IPS-NIHi11 (cell line): ENCODE data around the gene VGLL4.
A peak's percentile ranks its signal among the peaks of the same experiment; 100 is the strongest.
"Not testable (repeated sequence)": the region's sequence is repeated elsewhere in the genome, so short reads cannot be mapped to it uniquely, and the experiment has no call there.

Experiments
- DNase-seq: peaks from one replicate; pipeline ENCODE4 v3.0.0; 2012; ENCODE audit warnings: mixed read lengths, low spot score

VGLL4 gene

GRCh38 chr3:11530153-11530721 is 113.5 kb downstream of the VGLL4 start:
- no peak for DNase-seq

- no peak for DNase-seq
Observed at GRCh38 chr3:11529281-11529680, 114.4 kb downstream of the VGLL4 start.

- DNase-seq = not testable (repeated sequence)
Observed at GRCh38 chr3:11526121-11526520, 117.6 kb downstream of the VGLL4 start.

GRCh38 chr3:11523572-11524101 is 120.1 kb downstream of the VGLL4 start:
- no peak for DNase-seq

GRCh38 chr3:11522953-11523571 is 120.7 kb downstream of the VGLL4 start:
- no peak for DNase-seq

- DNase-seq = no peak
Observed at GRCh38 chr3:11522398-11522715, 121.4 kb downstream of the VGLL4 start.

GRCh38 chr3:11521167-11521566 is 122.5 kb downstream of the VGLL4 start:
- no peak for DNase-seq

GRCh38 chr3:11517601-11518000 is 126.1 kb downstream of the VGLL4 start:
- DNase-seq = no peak

- DNase-seq = no peak
Observed at GRCh38 chr3:11514191-11514821, 129.4 kb downstream of the VGLL4 start.

GRCh38 chr3:11513817-11514135 is 129.9 kb downstream of the VGLL4 start:
- DNase-seq = no peak

GRCh38 chr3:11513125-11513816 is 130.4 kb downstream of the VGLL4 start:
- not testable (repeated sequence) for DNase-seq

- not testable (repeated sequence) for DNase-seq
Observed at GRCh38 chr3:11511606-11512005, 132.1 kb downstream of the VGLL4 start.

- no peak for DNase-seq
Observed at GRCh38 chr3:11510356-11510755, 133.4 kb downstream of the VGLL4 start.

- DNase-seq = peak; percentile 16
Observed at GRCh38 chr3:11510001-11510340, 133.7 kb downstream of the VGLL4 start.

GRCh38 chr3:11509173-11510000 is 134.3 kb downstream of the VGLL4 start:
- DNase-seq = peak; percentile 69

- DNase-seq = no peak
Observed at GRCh38 chr3:11508346-11509172, 135.2 kb downstream of the VGLL4 start.

- DNase-seq = no peak
Observed at GRCh38 chr3:11507719-11508118, 136.0 kb downstream of the VGLL4 start.
